ENCODE results near the gene COL4A2. TPM values are rescaled to one million over a fixed set of nuclear protein-coding genes. Genes with fewer than 3 reads are reported as not detected.

Gene COL4A2
- total RNA-seq, 1 donor from 2014 or later, result 1,556 TPM

- Mint-ChIP-seq H3K4me3 (ENCODE audit: unreplicated experiment) (peak overlapping the region; percentile 5), H3K36me3 (ENCODE audit: low read depth, unreplicated experiment) (peaks cover 73% of the 10 kb centered on the region), H3K9me3 (ENCODE audit: unreplicated experiment) (no peaks in the 10 kb centered on the region), H3K27me3 (ENCODE audit: unreplicated experiment) (peaks cover 16% of the 10 kb centered on the region), H3K27ac (ENCODE audit: unreplicated experiment) (peak overlapping the region; percentile 90), H3K4me1 (ENCODE audit: unreplicated experiment) (peaks cover 82% of the 10 kb centered on the region)
- TF ChIP-seq CTCF (IDR thresholded peaks at IDR 0.05; ENCODE audit: unreplicated experiment), result no peak
- no peak for DNase-seq (ENCODE audit: low spot score)
Observed at GRCh38 chr13:110413016-110413675, 106.1 kb downstream of the COL4A2 start.

GRCh38 chr13:110413676-110414040, 106.6 kb downstream of the COL4A2 start:
- H3K4me1 Mint-ChIP-seq (ENCODE audit: unreplicated experiment), result peaks cover 81% of the 10 kb centered on the region
- H3K4me3 Mint-ChIP-seq (ENCODE audit: unreplicated experiment), result no peak overlapping the region
- H3K27ac Mint-ChIP-seq (ENCODE audit: unreplicated experiment), result no peak overlapping the region
- peaks cover 16% of the 10 kb centered on the region for H3K27me3 Mint-ChIP-seq (ENCODE audit: unreplicated experiment)
- DNase-seq (ENCODE audit: low spot score), result no peak
- peaks cover 71% of the 10 kb centered on the region for H3K36me3 Mint-ChIP-seq (ENCODE audit: low read depth, unreplicated experiment)
- H3K9me3 Mint-ChIP-seq (ENCODE audit: unreplicated experiment), result no peaks in the 10 kb centered on the region
- TF ChIP-seq CTCF (IDR thresholded peaks at IDR 0.05; ENCODE audit: unreplicated experiment), result no peak

- peaks cover 16% of the 10 kb centered on the region for H3K27me3 Mint-ChIP-seq (ENCODE audit: unreplicated experiment)
- TF ChIP-seq CTCF (IDR thresholded peaks at IDR 0.05; ENCODE audit: unreplicated experiment), result no peak
- peak overlapping the region; percentile 61 for H3K4me3 Mint-ChIP-seq (ENCODE audit: unreplicated experiment)
- peak overlapping the region; percentile 43 for H3K27ac Mint-ChIP-seq (ENCODE audit: unreplicated experiment)
- H3K36me3 Mint-ChIP-seq (ENCODE audit: low read depth, unreplicated experiment), result peaks cover 71% of the 10 kb centered on the region
- DNase-seq (ENCODE audit: low spot score), result no peak
- H3K4me1 Mint-ChIP-seq (ENCODE audit: unreplicated experiment), result peaks cover 80% of the 10 kb centered on the region
- no peaks in the 10 kb centered on the region for H3K9me3 Mint-ChIP-seq (ENCODE audit: unreplicated experiment)
Observed at GRCh38 chr13:110414283-110414682, 107.2 kb downstream of the COL4A2 start.

- Mint-ChIP-seq H3K9me3 (ENCODE audit: unreplicated experiment) (no peaks in the 10 kb centered on the region), H3K4me3 (ENCODE audit: unreplicated experiment) (no peak overlapping the region), H3K27me3 (ENCODE audit: unreplicated experiment) (peaks cover 14% of the 10 kb centered on the region), H3K27ac (ENCODE audit: unreplicated experiment) (no peak overlapping the region), H3K36me3 (ENCODE audit: low read depth, unreplicated experiment) (peaks cover 73% of the 10 kb centered on the region), H3K4me1 (ENCODE audit: unreplicated experiment) (peaks cover 81% of the 10 kb centered on the region)
- TF ChIP-seq CTCF (IDR thresholded peaks at IDR 0.05; ENCODE audit: unreplicated experiment), result no peak
- no peak for DNase-seq (ENCODE audit: low spot score)
Observed at GRCh38 chr13:110414931-110415330, 107.8 kb downstream of the COL4A2 start.

GRCh38 chr13:110415669-110416068, 108.6 kb downstream of the COL4A2 start:
- Mint-ChIP-seq H3K27me3 (ENCODE audit: unreplicated experiment) (peaks cover 14% of the 10 kb centered on the region), H3K4me3 (ENCODE audit: unreplicated experiment) (peak overlapping the region; percentile 59), H3K4me1 (ENCODE audit: unreplicated experiment) (peaks cover 81% of the 10 kb centered on the region), H3K9me3 (ENCODE audit: unreplicated experiment) (no peaks in the 10 kb centered on the region), H3K36me3 (ENCODE audit: low read depth, unreplicated experiment) (peaks cover 76% of the 10 kb centered on the region), H3K27ac (ENCODE audit: unreplicated experiment) (peak overlapping the region; percentile 26)
- TF ChIP-seq CTCF (IDR thresholded peaks at IDR 0.05; ENCODE audit: unreplicated experiment), result no peak
- no peak for DNase-seq (ENCODE audit: low spot score)
